HEK293T (cell line): ENCODE data around the gene NCKIPSD.
A peak's percentile ranks its signal among the peaks of the same experiment; 100 is the strongest.

Experiments
- CTCF ChIA-PET: fragments of 350-600 bp; formaldehyde crosslinking; extraction: SDS; loops from one replicate; lab custom pipeline; 2021; ENCODE audit warnings: antibody characterized with exemption, inconsistent platforms; lab: Yijun Ruan, JAX
- POLR2A ChIA-PET: fragments of 350-600 bp; formaldehyde crosslinking; extraction: SDS; loops from one replicate; lab custom pipeline; 2020; ENCODE audit warnings: antibody characterized with exemption, inconsistent platforms; lab: Yijun Ruan, JAX
- DNase-seq: peaks from one replicate; pipeline ENCODE4 v3.0.0; 2012; ENCODE audit warnings: mixed read lengths; ENCODE audit errors: extremely low spot score
- ARNT ChIP-seq: fragments of 450-650 bp; IDR thresholded peaks from 2 replicates; pipeline ENCODE4 v1.6.1; 2017; ENCODE audit warnings: mild to moderate bottlenecking
- BHLHE40 ChIP-seq: fragments of 450-650 bp; IDR thresholded peaks from 2 replicates; pipeline ENCODE4 v1.6.1; 2016; ENCODE audit warnings: mild to moderate bottlenecking, moderate library complexity, borderline replicate concordance
- CTBP1 ChIP-seq: fragments of 450-650 bp; IDR thresholded peaks from 2 replicates; pipeline ENCODE4 v1.6.1; 2016; ENCODE audit warnings: borderline replicate concordance
- ELF4 ChIP-seq: fragments of 450-650 bp; IDR thresholded peaks from 2 replicates; pipeline ENCODE4 v1.6.1; 2017; ENCODE audit warnings: antibody characterized with exemption
- FOXA1 ChIP-seq: fragments of 450-650 bp; IDR thresholded peaks from 2 replicates; pipeline ENCODE4 v1.6.1; 2016; ENCODE audit warnings: mild to moderate bottlenecking
- FOXK2 ChIP-seq: fragments of 450-650 bp; IDR thresholded peaks from 2 replicates; pipeline ENCODE4 v1.6.1; 2016; ENCODE audit warnings: mild to moderate bottlenecking
- FOXM1 ChIP-seq: fragments of 450-650 bp; IDR thresholded peaks from 2 replicates; pipeline ENCODE4 v1.6.1; 2017; ENCODE audit warnings: mild to moderate bottlenecking, borderline replicate concordance
- HDGF ChIP-seq: fragments of 450-650 bp; IDR thresholded peaks from 2 replicates; pipeline ENCODE4 v1.6.1; 2017; ENCODE audit warnings: antibody characterized with exemption, borderline replicate concordance
- L3MBTL2 ChIP-seq: fragments of 450-650 bp; conservative IDR thresholded peaks from 2 replicates; pipeline ENCODE4 v1.6.1; 2016; ENCODE audit warnings: mild to moderate bottlenecking
- LEF1 ChIP-seq: fragments of 450-650 bp; IDR thresholded peaks from 2 replicates; pipeline ENCODE4 v1.6.1; 2017; ENCODE audit warnings: mild to moderate bottlenecking, borderline replicate concordance
- NFRKB ChIP-seq: fragments of 450-650 bp; IDR thresholded peaks from 2 replicates; pipeline ENCODE4 v1.6.1; 2016; ENCODE audit warnings: mild to moderate bottlenecking, moderate library complexity
- PKNOX1 ChIP-seq: fragments of 450-650 bp; IDR thresholded peaks from 2 replicates; pipeline ENCODE4 v1.6.1; 2016
- SP1 ChIP-seq: fragments of 450-650 bp; IDR thresholded peaks from 2 replicates; pipeline ENCODE4 v1.6.1; 2017
- SUZ12 ChIP-seq: fragments of 450-650 bp; IDR thresholded peaks from 2 replicates; pipeline ENCODE4 v1.6.1; 2016; ENCODE audit warnings: mild to moderate bottlenecking
- TARDBP ChIP-seq: fragments of 450-650 bp; IDR thresholded peaks from 2 replicates; pipeline ENCODE4 v1.6.1; 2016
- ZNF384 ChIP-seq: fragments of 450-650 bp; IDR thresholded peaks from 2 replicates; pipeline ENCODE4 v1.6.1; 2016

Gene NCKIPSD

GRCh38 chr3:48656061-48656840 is 29.5 kb downstream of the NCKIPSD start:
- ChIA-PET CTCF (interaction anchor here (0.7 kb wide), 1 partner anchor 21 kb away, joined by 4 read pairs; the partner anchor contains the start of gene SLC26A6), POLR2A (no interaction called here)
- no peak for TF ChIP-seq SP1
- no peak for TF ChIP-seq CTBP1
- TF ChIP-seq FOXA1: no peak
- TF ChIP-seq FOXK2: no peak
- TF ChIP-seq HDGF: no peak
- TF ChIP-seq L3MBTL2: no peak
- TF ChIP-seq BHLHE40: no peak
- TF ChIP-seq SUZ12: no peak
- DNase-seq: peak; percentile 89

- DNase-seq: no peak
- CTCF ChIA-PET: no interaction called here
- POLR2A ChIA-PET: no interaction called here
- TF ChIP-seq ELF4 (no peak), ZNF384 (no peak), FOXM1 (no peak), HDGF (no peak), ARNT (no peak), FOXA1 (no peak), SUZ12 (no peak), LEF1 (no peak), NFRKB (no peak), FOXK2 (no peak), TARDBP (no peak), L3MBTL2 (no peak), CTBP1 (no peak), BHLHE40 (no peak), SP1 (no peak), PKNOX1 (no peak)
Observed at GRCh38 chr3:48655606-48656005, 30.1 kb downstream of the NCKIPSD start.

- ChIA-PET POLR2A (no interaction called here), CTCF (no interaction called here)
- TF ChIP-seq SP1: no peak
- TF ChIP-seq NFRKB: no peak
- TF ChIP-seq ELF4: no peak
- no peak for TF ChIP-seq L3MBTL2
- no peak for TF ChIP-seq HDGF
- DNase-seq: no peak
Observed at GRCh38 chr3:48655063-48655462, 30.7 kb downstream of the NCKIPSD start.

- DNase-seq: no peak
- CTCF ChIA-PET: interaction anchor here (0.5 kb wide), 1 partner anchor 83 kb away, joined by 3 read pairs; no protein-coding TSS in a partner anchor
- POLR2A ChIA-PET: interaction anchor here (0.8 to 3.4 kb wide), 3 partner anchors 10 to 399 kb away, joined by 3 to 16 read pairs (median 3); partner anchors contain the start of gene CELSR3
- TF ChIP-seq SP1 (no peak), ARNT (no peak)
Observed at GRCh38 chr3:48652923-48653715, 32.6 kb downstream of the NCKIPSD start.

- DNase-seq: no peak
- TF ChIP-seq NFRKB (no peak), HDGF (no peak), ELF4 (no peak), FOXM1 (no peak), L3MBTL2 (no peak), FOXK2 (no peak), ZNF384 (no peak), SUZ12 (no peak), SP1 (no peak), FOXA1 (no peak), BHLHE40 (no peak), PKNOX1 (no peak), ARNT (no peak)
- ChIA-PET POLR2A (interaction anchor here (1.1 to 3.4 kb wide), 2 partner anchors 11 to 16 kb away, joined by 3 to 16 read pairs; partner anchors contain the start of genes CELSR3 and SLC26A6), CTCF (no interaction called here)
Observed at GRCh38 chr3:48651771-48652170, 33.9 kb downstream of the NCKIPSD start.

GRCh38 chr3:48650723-48651122 is 35.0 kb downstream of the NCKIPSD start:
- TF ChIP-seq ELF4 (no peak), SP1 (no peak), LEF1 (no peak), NFRKB (no peak), CTBP1 (no peak), FOXA1 (no peak), SUZ12 (no peak), BHLHE40 (no peak), L3MBTL2 (no peak)
- DNase-seq: no peak
- CTCF ChIA-PET: no interaction called here
- POLR2A ChIA-PET: interaction anchor here (1.1 to 3.4 kb wide), 2 partner anchors 12 to 15 kb away, joined by 3 to 16 read pairs; partner anchors contain the start of genes CELSR3 and SLC26A6
